Stimulated activated naive CD8-positive, alpha-beta T cell treated with anti-CD3 and anti-CD28 coated beads, Interleukin-15, amount 100 ng/mL, for 72 hours (primary cell): ENCODE results near the gene PAM.
"Not testable (repeated sequence)": the region's sequence is repeated elsewhere in the genome, so short reads cannot be mapped to it uniquely, and the experiment has no call there.

ENCODE experiments used
- ATAC-seq: fragments of 150-1000 bp; cut with Tn5 transposase; 2 replicates; pipeline ENCODE4 v1.10.0; 2021; ENCODE audit warnings: mild to moderate bottlenecking, moderate library complexity
- DNase-seq, 2 donors: peaks; one replicate each; pipeline ENCODE4 v3.0.0; 2021 to 2022
- H3K27ac Mint-ChIP-seq, 2 donors: one replicate each; pipeline ENCODE4 v1.8.0; 2022; ENCODE audit warnings: mild to moderate bottlenecking in 2 of 2, mixed read lengths in 2 of 2, moderate library complexity in 2 of 2
- H3K27me3 Mint-ChIP-seq: one replicate; pipeline ENCODE4 v1.8.0; 2022; ENCODE audit warnings: mixed read lengths
- H3K4me1 Mint-ChIP-seq: one replicate; pipeline ENCODE4 v1.8.0; 2022; ENCODE audit warnings: mild to moderate bottlenecking, mixed read lengths
- H3K4me3 Mint-ChIP-seq, 2 donors: one replicate each; pipeline ENCODE4 v1.8.0; 2022; ENCODE audit warnings: mild to moderate bottlenecking in 2 of 2, mixed read lengths in 2 of 2, moderate library complexity in 1 of 2
- H3K9me3 Mint-ChIP-seq, 2 donors: one replicate each; pipeline ENCODE4 v1.8.0; 2022; ENCODE audit warnings: mixed read lengths in 2 of 2

The PAM gene

DNA sequence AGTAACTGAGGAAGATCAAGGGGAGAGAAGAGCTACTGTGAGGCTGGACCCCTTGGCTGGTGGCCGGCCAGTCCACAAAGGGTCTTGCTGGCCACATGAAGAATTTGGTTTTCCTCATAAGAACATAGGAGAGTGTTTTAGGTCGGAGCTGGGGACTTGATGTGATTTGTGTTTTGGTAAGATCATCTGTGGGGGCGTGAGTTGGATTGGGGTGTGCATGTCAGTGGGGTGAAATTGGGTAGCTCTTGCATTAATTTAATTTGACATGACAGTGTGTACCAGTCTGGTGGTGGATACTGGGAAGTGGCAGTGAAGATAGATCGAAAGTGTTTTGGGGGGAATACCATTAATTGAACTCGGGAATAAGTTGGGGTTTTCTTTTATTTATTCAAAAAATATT, 8.6 kb downstream of the PAM start:
- no peak for DNase-seq
- Mint-ChIP-seq H3K27me3 (no peaks in the 10 kb centered on the region), H3K9me3 (no peaks in the 10 kb centered on the region), H3K4me3 (peak overlapping the region; percentile 62 to 79), H3K27ac (peak overlapping the region in 1 of 2 donors; percentile 66), H3K4me1 (peaks cover 69% of the 10 kb centered on the region)
- no peak for ATAC-seq

- no peaks in the 10 kb centered on the region for H3K27me3 Mint-ChIP-seq
- ATAC-seq, result no peak
- no peak for DNase-seq
- H3K9me3 Mint-ChIP-seq, result no peaks in the 10 kb centered on the region
- no peak overlapping the region for H3K27ac Mint-ChIP-seq
- H3K4me1 Mint-ChIP-seq, result peaks cover 61% of the 10 kb centered on the region
- peak overlapping the region; percentile 4 to 31 for H3K4me3 Mint-ChIP-seq
Measured at GRCh38 chr5:102764381-102765004, 9.4 kb downstream of the PAM start.

- no peak for ATAC-seq
- H3K9me3 Mint-ChIP-seq, result no peaks in the 10 kb centered on the region
- H3K27me3 Mint-ChIP-seq, result no peaks in the 10 kb centered on the region
- H3K27ac Mint-ChIP-seq, result no peak overlapping the region
- DNase-seq, result no peak
- peak overlapping the region in 1 of 2 donors; percentile 4 for H3K4me3 Mint-ChIP-seq
- H3K4me1 Mint-ChIP-seq, result peaks cover 53% of the 10 kb centered on the region
Measured at GRCh38 chr5:102765350-102765749, 10.2 kb downstream of the PAM start.

DNA sequence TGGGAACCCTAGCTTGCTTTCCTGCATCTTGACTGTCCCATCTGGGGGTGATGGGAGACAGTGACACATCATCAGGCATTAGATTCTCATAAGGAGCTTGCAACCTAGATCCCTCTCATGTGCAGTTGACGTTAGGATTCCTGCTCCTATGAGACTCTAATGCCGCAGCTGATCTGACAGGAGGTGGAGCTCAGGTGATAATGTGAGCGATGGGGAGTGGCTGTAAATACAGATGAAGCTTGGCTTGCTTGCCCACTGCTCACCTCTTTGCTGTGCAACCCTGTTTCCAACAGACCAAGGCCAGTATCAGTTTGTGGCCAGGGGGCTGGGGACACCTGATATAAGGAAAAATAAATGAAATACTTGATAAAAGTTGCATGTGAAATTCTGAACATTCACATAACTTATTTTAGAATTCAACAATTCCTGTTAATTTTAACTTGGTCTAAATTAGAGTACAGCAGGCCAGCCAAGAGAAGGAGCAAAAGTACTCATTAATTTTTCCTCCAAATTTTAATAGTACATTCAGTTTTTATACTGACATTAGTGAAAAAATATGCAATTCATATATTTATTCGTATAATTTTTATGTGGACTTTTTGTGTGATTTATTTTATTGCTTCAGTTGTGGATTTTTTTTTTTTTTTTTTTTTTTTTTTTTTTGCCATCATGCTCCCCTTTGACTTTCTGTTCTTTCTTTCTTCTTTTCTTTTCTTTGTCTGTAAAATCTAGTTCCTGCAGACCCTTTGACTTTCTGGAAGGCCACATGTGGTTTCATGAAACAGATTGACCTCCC, 11.4 kb downstream of the PAM start:
- no peak overlapping the region for H3K4me3 Mint-ChIP-seq
- H3K9me3 Mint-ChIP-seq, result no peaks in the 10 kb centered on the region
- no peaks in the 10 kb centered on the region for H3K27me3 Mint-ChIP-seq
- no peak for DNase-seq
- peaks cover 43% of the 10 kb centered on the region for H3K4me1 Mint-ChIP-seq
- no peak overlapping the region for H3K27ac Mint-ChIP-seq
- no peak for ATAC-seq

GRCh38 chr5:102767862-102768261, 12.8 kb downstream of the PAM start:
- ATAC-seq (peak; percentile 94), DNase-seq (peak in 1 of 2 donors; percentile 23)
- Mint-ChIP-seq H3K27me3 (no peaks in the 10 kb centered on the region), H3K4me3 (peak overlapping the region in 1 of 2 donors; percentile 39), H3K4me1 (peaks cover 31% of the 10 kb centered on the region), H3K9me3 (no peaks in the 10 kb centered on the region), H3K27ac (peak overlapping the region in 1 of 2 donors; percentile 43)

DNA sequence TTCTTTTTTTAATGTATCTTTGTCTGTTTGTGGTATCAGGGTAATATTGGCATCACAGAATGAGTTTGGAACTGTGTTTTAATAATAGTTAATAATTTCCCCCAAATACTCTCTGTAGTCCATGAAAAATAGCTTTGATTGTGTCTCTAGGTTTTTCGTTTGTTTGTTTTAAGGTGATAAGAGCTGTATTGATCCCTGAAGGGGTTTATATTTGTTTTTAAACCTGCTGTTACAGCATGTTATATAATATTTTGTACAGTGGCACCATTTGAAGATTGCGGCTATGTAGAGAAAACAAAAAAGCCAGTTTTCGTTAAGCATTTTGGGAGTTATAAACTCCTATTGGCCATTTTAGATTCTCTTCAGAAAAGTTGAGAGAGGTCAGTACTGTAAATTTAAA, 15.7 kb downstream of the PAM start:
- ATAC-seq, result no peak
- no peak for DNase-seq
- Mint-ChIP-seq H3K27me3 (no peaks in the 10 kb centered on the region), H3K4me1 (peaks cover 10% of the 10 kb centered on the region), H3K27ac (no peak overlapping the region), H3K9me3 (peaks cover 0 to under 1% of the 10 kb centered on the region in 2 donors), H3K4me3 (no peak overlapping the region)

DNA sequence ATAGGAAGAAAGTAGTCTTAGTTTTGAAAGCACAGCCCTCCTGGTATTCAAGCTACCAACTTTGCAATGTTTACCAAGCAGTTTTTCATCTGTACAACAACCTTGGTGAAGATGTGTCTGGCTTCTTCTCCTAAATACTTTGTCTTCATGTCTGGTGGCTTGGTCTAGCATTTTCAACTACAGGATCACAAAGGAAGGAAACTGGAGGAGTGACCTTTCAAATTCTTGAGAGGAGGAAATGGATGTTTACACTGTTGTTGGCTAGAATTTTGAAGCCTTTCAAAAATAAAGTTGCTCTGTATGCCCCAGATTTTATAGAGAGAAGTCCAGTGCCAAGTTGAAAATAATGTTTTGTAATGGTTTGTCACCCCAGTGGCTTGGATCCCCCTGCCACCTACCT, 16.3 kb downstream of the PAM start:
- ATAC-seq, result no peak
- H3K27me3 Mint-ChIP-seq, result no peaks in the 10 kb centered on the region
- H3K4me3 Mint-ChIP-seq, result peak overlapping the region; percentile 24 to 28
- peak overlapping the region in 1 of 2 donors; percentile 79 for H3K27ac Mint-ChIP-seq
- H3K4me1 Mint-ChIP-seq, result peaks cover 15% of the 10 kb centered on the region
- peaks cover 0 to 4% of the 10 kb centered on the region in 2 donors for H3K9me3 Mint-ChIP-seq
- DNase-seq, result no peak

DNA sequence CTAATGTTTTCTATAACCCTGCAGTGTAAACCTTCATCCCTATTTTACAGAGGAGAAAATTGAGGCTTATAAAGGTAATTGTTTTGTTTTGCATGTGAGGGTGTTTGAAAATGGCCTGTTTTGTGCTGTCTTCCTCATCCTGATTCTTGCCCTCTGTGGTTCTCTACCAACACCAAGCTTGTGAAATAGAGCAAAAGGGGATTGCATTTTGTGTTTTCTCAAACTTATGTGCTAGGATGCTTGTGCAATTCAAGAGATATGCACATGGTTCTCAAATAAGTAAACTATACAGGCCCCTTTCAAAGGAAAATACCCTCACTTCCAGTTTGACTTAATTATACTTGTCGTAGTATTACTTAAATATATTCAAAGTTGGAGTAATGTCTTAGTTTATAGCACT, 17.2 kb downstream of the PAM start:
- DNase-seq, result no peak

GRCh38 chr5:102773133-102773532, 18.0 kb downstream of the PAM start:
- peaks cover 32% of the 10 kb centered on the region for H3K4me1 Mint-ChIP-seq
- H3K27me3 Mint-ChIP-seq, result no peaks in the 10 kb centered on the region
- ATAC-seq (no peak), DNase-seq (no peak)
- peaks cover 0 to 4% of the 10 kb centered on the region in 2 donors for H3K9me3 Mint-ChIP-seq
- no peak overlapping the region for H3K27ac Mint-ChIP-seq
- H3K4me3 Mint-ChIP-seq, result no peak overlapping the region

More for the DNA sequence above, 17.2 kb downstream of the PAM start:
- no peaks in the 10 kb centered on the region for H3K27me3 Mint-ChIP-seq
- H3K4me3 Mint-ChIP-seq, result peak overlapping the region in 1 of 2 donors; percentile 28
- peaks cover 0 to 4% of the 10 kb centered on the region in 2 donors for H3K9me3 Mint-ChIP-seq
- ATAC-seq, result no peak
- H3K27ac Mint-ChIP-seq, result peak overlapping the region in 1 of 2 donors; percentile 3
- H3K4me1 Mint-ChIP-seq, result peaks cover 23% of the 10 kb centered on the region

DNA sequence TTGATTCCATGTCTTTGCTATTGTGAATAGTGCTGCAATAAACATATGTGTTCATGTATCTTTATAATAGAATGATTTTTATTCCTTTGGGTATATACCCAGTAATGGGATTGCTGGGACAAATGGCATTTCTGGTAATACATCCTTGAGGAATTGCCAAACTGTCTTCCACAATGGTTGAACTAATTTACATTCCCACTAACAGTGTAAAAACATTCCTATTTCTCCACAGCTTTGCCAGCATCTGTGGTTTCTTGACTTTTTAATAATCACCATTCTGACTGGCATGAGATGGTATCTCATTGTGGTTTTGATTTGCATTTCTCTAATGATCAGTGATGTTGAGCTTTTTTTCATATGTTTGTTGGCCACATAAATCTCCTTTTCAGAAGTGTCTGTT, 20.7 kb downstream of the PAM start:
- ATAC-seq, H3K27me3 Mint-ChIP-seq, H3K9me3 Mint-ChIP-seq, H3K27ac Mint-ChIP-seq, DNase-seq: not testable (repeated sequence)
- H3K4me1 Mint-ChIP-seq, result peaks cover 55% of the 10 kb centered on the region
- peak overlapping the region in 1 of 2 donors; percentile 46 for H3K4me3 Mint-ChIP-seq

GRCh38 chr5:102777099-102777498, 22.0 kb downstream of the PAM start:
- H3K4me3 Mint-ChIP-seq, result peak overlapping the region in 1 of 2 donors; percentile 1
- H3K27me3 Mint-ChIP-seq, result no peaks in the 10 kb centered on the region
- H3K9me3 Mint-ChIP-seq, result peaks cover 0 to 4% of the 10 kb centered on the region in 2 donors
- H3K27ac Mint-ChIP-seq, result no peak overlapping the region
- no peak for ATAC-seq
- no peak for DNase-seq
- peaks cover 60% of the 10 kb centered on the region for H3K4me1 Mint-ChIP-seq

DNA sequence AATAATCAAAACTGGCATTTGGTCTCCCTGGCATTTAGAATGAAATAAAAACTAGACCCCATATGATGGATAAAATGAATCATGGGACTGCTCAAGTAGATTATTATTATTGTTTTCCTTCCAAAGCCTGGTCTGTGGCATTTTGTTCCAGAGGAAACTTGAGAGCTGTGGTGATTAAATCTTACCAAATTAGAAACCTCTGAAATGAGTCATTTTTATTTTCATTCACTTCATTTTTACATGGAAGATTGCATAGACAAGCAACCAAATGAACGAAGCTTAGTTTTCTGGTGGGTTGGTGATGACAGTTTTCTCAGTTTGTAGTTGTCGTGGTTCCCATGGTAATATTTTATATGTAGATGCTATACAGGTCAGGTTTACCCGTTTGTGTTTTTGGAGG, 23.4 kb downstream of the PAM start:
- Mint-ChIP-seq H3K4me1 (peaks cover 67% of the 10 kb centered on the region), H3K4me3 (peak overlapping the region; percentile 70 to 72), H3K27ac (peak overlapping the region; percentile 92 to 95), H3K9me3 (peaks cover 0 to 4% of the 10 kb centered on the region in 2 donors), H3K27me3 (no peaks in the 10 kb centered on the region)
- peak in 1 of 2 donors; percentile 44 for DNase-seq
- ATAC-seq, result peak; percentile 95

DNA sequence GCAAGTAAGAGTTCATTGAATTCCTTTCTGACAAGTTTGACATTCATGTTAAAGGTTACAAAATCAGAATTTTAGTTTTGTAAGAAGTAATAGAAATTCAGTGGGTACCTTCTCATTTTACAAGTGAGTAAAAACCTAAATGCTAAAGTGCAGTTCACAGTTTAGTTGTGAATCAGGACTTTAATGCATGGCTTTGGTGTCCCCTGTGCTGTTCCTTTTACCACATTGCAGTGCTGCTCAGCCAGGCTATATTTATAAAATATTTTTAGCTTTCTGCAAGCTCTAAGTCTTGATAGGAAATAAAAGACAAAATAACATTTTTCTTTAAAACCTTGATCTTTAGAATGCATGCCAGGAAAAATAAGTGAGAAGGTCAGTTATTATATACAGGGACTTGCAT, 26.3 kb downstream of the PAM start:
- no peaks in the 10 kb centered on the region for H3K27me3 Mint-ChIP-seq
- ATAC-seq, result no peak
- no peak overlapping the region for H3K4me3 Mint-ChIP-seq
- H3K4me1 Mint-ChIP-seq, result peaks cover 72% of the 10 kb centered on the region
- no peak for DNase-seq
- H3K27ac Mint-ChIP-seq, result no peak overlapping the region
- H3K9me3 Mint-ChIP-seq, result no peaks in the 10 kb centered on the region

- H3K27me3 Mint-ChIP-seq, result no peaks in the 10 kb centered on the region
- H3K9me3 Mint-ChIP-seq, result no peaks in the 10 kb centered on the region
Measured at GRCh38 chr5:102781786-102782185, 26.7 kb downstream of the PAM start.

DNA sequence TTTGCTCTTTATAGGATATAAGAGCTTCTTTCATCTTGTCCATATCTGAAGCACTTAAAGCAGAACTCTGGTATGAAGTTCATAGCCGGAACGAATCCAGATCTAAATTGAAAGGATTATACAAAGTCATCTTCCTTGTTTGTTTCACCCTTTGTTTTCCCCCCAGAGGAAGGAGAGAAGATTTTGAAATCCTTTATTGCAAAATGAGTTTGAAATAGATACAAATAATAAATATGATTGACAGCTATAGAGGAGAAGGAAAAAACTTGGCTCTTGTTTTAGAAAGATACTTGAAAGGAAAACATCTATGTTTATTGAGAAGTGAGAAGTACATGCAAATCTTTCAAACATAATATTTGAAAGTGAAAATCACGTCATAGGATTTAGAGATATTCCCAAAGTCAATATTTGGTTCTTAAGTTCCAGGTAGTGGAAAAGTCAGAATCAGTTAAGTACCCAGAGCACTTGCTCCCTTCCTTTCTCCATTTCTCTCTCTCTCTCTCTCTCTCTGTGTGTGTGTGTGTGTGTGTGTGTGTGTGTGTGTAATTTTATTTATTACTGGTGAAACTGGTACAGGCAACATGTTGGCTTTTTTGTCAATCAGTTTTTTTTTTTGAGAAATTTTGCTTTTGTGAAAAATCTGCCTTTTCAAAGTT, 27.2 kb downstream of the PAM start:
- peaks cover 62% of the 10 kb centered on the region for H3K4me1 Mint-ChIP-seq
- no peaks in the 10 kb centered on the region for H3K27me3 Mint-ChIP-seq
- peak overlapping the region; percentile 33 to 54 for H3K27ac Mint-ChIP-seq
- H3K9me3 Mint-ChIP-seq, result no peaks in the 10 kb centered on the region
- H3K4me3 Mint-ChIP-seq, result no peak overlapping the region
- ATAC-seq, result no peak
- no peak for DNase-seq

More at GRCh38 chr5:102781786-102782185, 26.7 kb downstream of the PAM start:
- H3K4me1 Mint-ChIP-seq, result peaks cover 68% of the 10 kb centered on the region
- DNase-seq (no peak), ATAC-seq (no peak)
- no peak overlapping the region for H3K4me3 Mint-ChIP-seq
- no peak overlapping the region for H3K27ac Mint-ChIP-seq

DNA sequence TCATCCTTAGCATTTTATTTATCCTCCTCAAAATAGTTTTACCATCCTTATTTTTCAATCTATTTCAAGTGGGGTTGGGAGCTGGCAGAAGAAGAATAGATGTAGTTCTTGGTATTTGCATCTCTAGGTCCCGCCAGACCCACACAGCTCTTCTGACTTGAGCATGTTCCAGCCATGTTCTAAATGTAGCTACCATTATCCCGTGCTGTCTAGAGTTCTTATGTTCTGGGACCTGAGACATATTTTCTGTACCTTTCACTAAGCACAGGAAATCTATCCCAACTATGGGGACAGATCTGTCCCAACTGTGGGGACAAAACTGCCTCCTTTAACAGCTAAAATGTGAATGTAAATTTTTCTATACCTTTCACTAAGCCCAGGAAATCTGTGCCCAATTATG, 32.0 kb downstream of the PAM start:
- Mint-ChIP-seq H3K4me1 (peaks cover 31% of the 10 kb centered on the region), H3K27ac (no peak overlapping the region), H3K9me3 (no peaks in the 10 kb centered on the region), H3K27me3 (no peaks in the 10 kb centered on the region), H3K4me3 (no peak overlapping the region)
- DNase-seq (no peak), ATAC-seq (no peak)
